DND-41 (cell line): ENCODE data around the gene GPR15LG.

Experiments
- EZH2 ChIP-seq: IDR thresholded peaks from 3 replicates; pipeline ENCODE4 v1.6.1; 2012; ENCODE audit warnings: borderline replicate concordance, low read depth, mild to moderate bottlenecking, moderate library complexity, low read length, inconsistent platforms; ENCODE audit not compliant: severe bottlenecking
- TF ChIP-seq, protein P1 (sequence below): IDR thresholded peaks from 2 replicates; pipeline ENCODE4 v1.5.1; 2012; ENCODE audit warnings: borderline replicate concordance, low read length, moderate library complexity, mild to moderate bottlenecking; ENCODE audit not compliant: poor library complexity, severe bottlenecking; ENCODE audit errors: extremely low read depth

DNA sequence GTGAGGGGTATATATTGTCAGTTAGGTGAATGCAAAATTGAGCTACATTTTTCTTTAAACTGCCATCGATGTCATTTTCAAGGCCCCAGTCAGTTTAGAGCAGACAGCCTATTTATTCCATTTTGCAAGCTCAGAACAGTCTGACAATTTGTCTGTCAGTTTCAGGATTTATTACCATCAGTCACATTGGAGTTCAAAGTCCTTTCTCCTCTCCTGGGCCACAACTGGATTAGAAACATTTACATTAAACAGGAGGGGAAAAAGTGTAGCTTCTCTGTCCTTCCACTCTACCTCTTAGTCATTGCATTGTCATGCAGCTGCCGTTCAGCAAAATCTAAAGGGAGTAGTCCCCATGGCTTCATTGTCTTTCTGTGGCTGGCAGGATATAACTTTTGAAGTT lies 37.8 kb upstream of the GPR15LG start:
- TF ChIP-seq, protein P1, sequence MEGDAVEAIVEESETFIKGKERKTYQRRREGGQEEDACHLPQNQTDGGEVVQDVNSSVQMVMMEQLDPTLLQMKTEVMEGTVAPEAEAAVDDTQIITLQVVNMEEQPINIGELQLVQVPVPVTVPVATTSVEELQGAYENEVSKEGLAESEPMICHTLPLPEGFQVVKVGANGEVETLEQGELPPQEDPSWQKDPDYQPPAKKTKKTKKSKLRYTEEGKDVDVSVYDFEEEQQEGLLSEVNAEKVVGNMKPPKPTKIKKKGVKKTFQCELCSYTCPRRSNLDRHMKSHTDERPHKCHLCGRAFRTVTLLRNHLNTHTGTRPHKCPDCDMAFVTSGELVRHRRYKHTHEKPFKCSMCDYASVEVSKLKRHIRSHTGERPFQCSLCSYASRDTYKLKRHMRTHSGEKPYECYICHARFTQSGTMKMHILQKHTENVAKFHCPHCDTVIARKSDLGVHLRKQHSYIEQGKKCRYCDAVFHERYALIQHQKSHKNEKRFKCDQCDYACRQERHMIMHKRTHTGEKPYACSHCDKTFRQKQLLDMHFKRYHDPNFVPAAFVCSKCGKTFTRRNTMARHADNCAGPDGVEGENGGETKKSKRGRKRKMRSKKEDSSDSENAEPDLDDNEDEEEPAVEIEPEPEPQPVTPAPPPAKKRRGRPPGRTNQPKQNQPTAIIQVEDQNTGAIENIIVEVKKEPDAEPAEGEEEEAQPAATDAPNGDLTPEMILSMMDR: no peak
- TF ChIP-seq EZH2: no peak
